Loucy (cell line): ENCODE data around the gene CCDC137.

Experiments
- H2AFZ ChIP-seq: fragments of 200-600 bp; sonication (generic); 2 replicates; pipeline ENCODE4 v1.6.0; 2016; ENCODE audit warnings: antibody characterized with exemption, mild to moderate bottlenecking, low read length, moderate library complexity
- H3F3A ChIP-seq: fragments of 200-600 bp; 2 replicates; pipeline ENCODE4 v1.6.0; 2016; ENCODE audit warnings: antibody characterized with exemption, low read depth, mild to moderate bottlenecking
- H3K27me3 ChIP-seq: fragments of 200-600 bp; sonication (generic); 2 replicates; pipeline ENCODE4 v1.6.1; 2014; ENCODE audit warnings: low read length, mild to moderate bottlenecking; ENCODE audit not compliant: insufficient read depth, poor library complexity, severe bottlenecking
- H3K36me3 ChIP-seq: fragments of 200-600 bp; sonication (generic); 2 replicates; pipeline ENCODE4 v1.6.1; 2016; ENCODE audit warnings: low read length; ENCODE audit not compliant: insufficient read depth
- H3K4me1 ChIP-seq: fragments of 200-600 bp; sonication (generic); 2 replicates; pipeline ENCODE4 v1.5.1; 2014; ENCODE audit warnings: low read length, mild to moderate bottlenecking; ENCODE audit not compliant: insufficient read depth, poor library complexity, severe bottlenecking
- H3K4me2 ChIP-seq: fragments of 200-600 bp; sonication (generic); 2 replicates; pipeline ENCODE4 v1.6.0; 2014; ENCODE audit warnings: antibody characterized with exemption, low read length, low read depth, mild to moderate bottlenecking; ENCODE audit not compliant: poor library complexity, severe bottlenecking
- H3K4me3 ChIP-seq: fragments of 200-600 bp; sonication (generic); 2 replicates; pipeline ENCODE4 v1.5.1; 2014; ENCODE audit warnings: low read length, mild to moderate bottlenecking, mixed read lengths; ENCODE audit not compliant: poor library complexity, severe bottlenecking
- H3K79me2 ChIP-seq: fragments of 200-600 bp; sonication (generic); 2 replicates; pipeline ENCODE4 v1.6.1; 2014; ENCODE audit warnings: low read length; ENCODE audit not compliant: insufficient read depth
- H3K9ac ChIP-seq: fragments of 200-600 bp; sonication (generic); 2 replicates; pipeline ENCODE4 v1.6.0; 2014; ENCODE audit warnings: mild to moderate bottlenecking, low read depth, low read length, moderate library complexity; ENCODE audit not compliant: poor library complexity, severe bottlenecking
- H3K9me2 ChIP-seq: fragments of 200-600 bp; sonication (generic); replicated peaks from 2 replicates; pipeline ENCODE4 v1.6.1; 2016; ENCODE audit warnings: low read depth, low read length, mixed read lengths
- H3K9me3 ChIP-seq: fragments of 200-600 bp; sonication (generic); 2 replicates; pipeline ENCODE4 v1.6.1; 2014; ENCODE audit warnings: mild to moderate bottlenecking, antibody characterized with exemption, low read length, low read depth; ENCODE audit not compliant: insufficient read depth
- H4K20me1 ChIP-seq: fragments of 200-600 bp; sonication (generic); 2 replicates; pipeline ENCODE4 v1.6.0; 2014; ENCODE audit warnings: antibody characterized with exemption, low read length, mild to moderate bottlenecking; ENCODE audit not compliant: insufficient read depth, poor library complexity, severe bottlenecking
- EZH2phosphoT487 ChIP-seq: fragments of 200-600 bp; IDR thresholded peaks from 2 replicates; pipeline ENCODE4 v1.6.1; 2018; ENCODE audit warnings: antibody characterized with exemption, mild to moderate bottlenecking, moderate library complexity, borderline replicate concordance
- TF ChIP-seq, protein P1 (sequence below): fragments of 200-600 bp; sonication (generic); conservative IDR thresholded peaks from 2 replicates; pipeline ENCODE4 v1.5.1; 2014; ENCODE audit warnings: mild to moderate bottlenecking, antibody characterized with exemption, low read length

Gene CCDC137

GRCh38 chr17:81713556-81714411, 47.2 kb downstream of the CCDC137 start:
- Histone ChIP-seq H3K9ac (peak overlapping the region; percentile 75), H2AFZ (no peak overlapping the region), H3K9me3 (no peaks in the 10 kb centered on the region), H3K4me2 (peak overlapping the region; percentile 98), H3K79me2 (peaks cover 34% of the 10 kb centered on the region), H3K4me1 (peaks cover 25% of the 10 kb centered on the region), H4K20me1 (peaks cover 6% of the 10 kb centered on the region), H3K27me3 (no peaks in the 10 kb centered on the region), H3K9me2 (no peaks in the 10 kb centered on the region), H3K36me3 (no peaks in the 10 kb centered on the region), H3K4me3 (peak overlapping the region; percentile 85), H3F3A (no peaks in the 10 kb centered on the region)
- no peak for TF ChIP-seq EZH2phosphoT487
- TF ChIP-seq, protein P1, sequence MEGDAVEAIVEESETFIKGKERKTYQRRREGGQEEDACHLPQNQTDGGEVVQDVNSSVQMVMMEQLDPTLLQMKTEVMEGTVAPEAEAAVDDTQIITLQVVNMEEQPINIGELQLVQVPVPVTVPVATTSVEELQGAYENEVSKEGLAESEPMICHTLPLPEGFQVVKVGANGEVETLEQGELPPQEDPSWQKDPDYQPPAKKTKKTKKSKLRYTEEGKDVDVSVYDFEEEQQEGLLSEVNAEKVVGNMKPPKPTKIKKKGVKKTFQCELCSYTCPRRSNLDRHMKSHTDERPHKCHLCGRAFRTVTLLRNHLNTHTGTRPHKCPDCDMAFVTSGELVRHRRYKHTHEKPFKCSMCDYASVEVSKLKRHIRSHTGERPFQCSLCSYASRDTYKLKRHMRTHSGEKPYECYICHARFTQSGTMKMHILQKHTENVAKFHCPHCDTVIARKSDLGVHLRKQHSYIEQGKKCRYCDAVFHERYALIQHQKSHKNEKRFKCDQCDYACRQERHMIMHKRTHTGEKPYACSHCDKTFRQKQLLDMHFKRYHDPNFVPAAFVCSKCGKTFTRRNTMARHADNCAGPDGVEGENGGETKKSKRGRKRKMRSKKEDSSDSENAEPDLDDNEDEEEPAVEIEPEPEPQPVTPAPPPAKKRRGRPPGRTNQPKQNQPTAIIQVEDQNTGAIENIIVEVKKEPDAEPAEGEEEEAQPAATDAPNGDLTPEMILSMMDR = no peak

- no peaks in the 10 kb centered on the region for H3K36me3 ChIP-seq
Observed at GRCh38 chr17:81714412-81715106, 48.0 kb downstream of the CCDC137 start.

DNA sequence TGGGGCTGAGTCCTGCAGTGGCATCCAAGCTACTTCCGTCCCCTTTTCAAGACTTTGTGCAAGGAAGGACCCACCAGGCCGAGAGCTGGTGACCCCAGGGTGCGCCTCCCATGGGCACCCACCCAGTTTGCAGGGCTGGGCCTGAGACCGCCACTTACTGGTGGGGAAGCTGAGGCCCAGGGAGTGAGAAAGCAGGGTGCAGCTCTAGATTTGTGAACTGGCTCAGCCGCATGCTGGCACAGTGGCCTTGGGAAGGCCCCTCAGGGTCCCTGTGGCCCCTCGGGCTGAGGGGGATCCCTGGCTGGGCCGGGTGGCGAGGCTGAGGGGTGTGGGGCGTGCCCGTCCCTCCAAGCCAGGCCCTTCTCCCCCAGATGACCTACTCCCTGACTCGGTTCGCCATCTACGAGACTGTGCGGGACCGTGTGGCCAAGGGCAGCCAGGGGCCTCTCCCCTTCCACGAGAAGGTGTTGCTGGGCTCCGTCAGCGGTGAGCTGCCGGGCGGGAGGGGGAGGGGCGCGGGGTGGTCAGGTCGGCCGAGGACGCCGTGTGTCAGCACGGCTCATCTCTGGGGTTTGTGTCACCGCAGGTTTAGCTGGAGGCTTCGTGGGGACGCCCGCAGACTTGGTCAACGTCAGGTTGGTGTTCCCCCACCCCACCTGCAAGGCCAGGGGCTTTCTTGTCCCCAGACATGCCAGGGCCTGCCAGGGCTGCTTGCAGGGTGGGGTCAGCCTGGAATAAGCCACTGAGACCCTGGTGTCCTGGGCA, 48.8 kb downstream of the CCDC137 start:
- H3K79me2 ChIP-seq = peaks cover 34% of the 10 kb centered on the region
- no peaks in the 10 kb centered on the region for H3K9me3 ChIP-seq
- H3K9me2 ChIP-seq = no peaks in the 10 kb centered on the region
- H3K27me3 ChIP-seq = no peaks in the 10 kb centered on the region
- H3K36me3 ChIP-seq = no peaks in the 10 kb centered on the region
- H3K4me1 ChIP-seq = peaks cover 25% of the 10 kb centered on the region
- H3K4me3 ChIP-seq = no peak overlapping the region
- no peak overlapping the region for H2AFZ ChIP-seq
- H3K4me2 ChIP-seq = no peak overlapping the region
- no peak overlapping the region for H3K9ac ChIP-seq
- peaks cover 6% of the 10 kb centered on the region for H4K20me1 ChIP-seq
- TF ChIP-seq, protein P1 = no peak
- TF ChIP-seq EZH2phosphoT487 = no peak
- no peaks in the 10 kb centered on the region for H3F3A ChIP-seq

More at GRCh38 chr17:81714412-81715106, 48.0 kb downstream of the CCDC137 start:
- Histone ChIP-seq H3K9ac (peak overlapping the region; percentile 75), H3K79me2 (peaks cover 34% of the 10 kb centered on the region), H3K9me3 (no peaks in the 10 kb centered on the region), H2AFZ (no peak overlapping the region), H3K9me2 (no peaks in the 10 kb centered on the region), H4K20me1 (peaks cover 6% of the 10 kb centered on the region), H3K4me1 (peaks cover 25% of the 10 kb centered on the region), H3K4me2 (peak overlapping the region; percentile 98), H3F3A (no peaks in the 10 kb centered on the region), H3K27me3 (no peaks in the 10 kb centered on the region), H3K4me3 (peak overlapping the region; percentile 85)
- TF ChIP-seq EZH2phosphoT487 = no peak
- TF ChIP-seq, protein P1 = no peak
